ENCODE results near the gene TSPAN31. TPM values are rescaled to one million over a fixed set of nuclear protein-coding genes. Genes with fewer than 3 reads are reported as not detected.

The TSPAN31 gene
- total RNA-seq, 1 donor from 2014 or later: 50.7 TPM

- DNase-seq (ENCODE audit: low read depth): no peak
These were observed 37.4 kb downstream of the TSPAN31 start for GRCh38 chr12:57782243-57782607.

GRCh38 chr12:57782608-57783465 is 38.0 kb downstream of the TSPAN31 start, which contains the start of gene TSFM:
Gene TSFM (plus strand): TSS chr12:57782787. CDS start chr12:57782802, 15 bp downstream.
- DNase-seq (ENCODE audit: low read depth): peak; percentile 97

GRCh38 chr12:57783466-57783801 is 38.6 kb downstream of the TSPAN31 start:
- no peak for DNase-seq (ENCODE audit: low read depth)

- no peak for DNase-seq (ENCODE audit: low read depth)
These were observed 39.0 kb downstream of the TSPAN31 start for GRCh38 chr12:57783861-57784260.

DNA sequence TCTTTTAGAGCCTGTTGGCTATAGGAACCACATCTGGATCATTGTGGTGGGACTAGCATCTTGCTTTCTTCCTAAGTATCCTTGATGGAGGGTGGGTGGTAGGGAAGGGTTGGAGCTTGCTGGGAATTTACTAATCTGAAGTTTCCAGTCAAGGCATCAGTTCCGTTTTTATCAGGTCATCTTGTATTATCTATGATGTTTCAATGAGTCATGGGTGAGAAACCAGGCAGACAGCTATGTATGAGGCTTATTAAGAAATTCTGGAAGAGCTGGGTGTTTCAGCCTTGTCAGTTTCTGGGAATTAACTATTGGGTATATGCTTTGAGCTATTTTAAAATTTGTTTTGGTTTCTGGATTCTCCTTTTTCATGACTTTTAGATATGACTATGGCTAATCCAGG is 49.1 kb downstream of the TSPAN31 start:
- no peak for DNase-seq (ENCODE audit: low read depth)

DNA sequence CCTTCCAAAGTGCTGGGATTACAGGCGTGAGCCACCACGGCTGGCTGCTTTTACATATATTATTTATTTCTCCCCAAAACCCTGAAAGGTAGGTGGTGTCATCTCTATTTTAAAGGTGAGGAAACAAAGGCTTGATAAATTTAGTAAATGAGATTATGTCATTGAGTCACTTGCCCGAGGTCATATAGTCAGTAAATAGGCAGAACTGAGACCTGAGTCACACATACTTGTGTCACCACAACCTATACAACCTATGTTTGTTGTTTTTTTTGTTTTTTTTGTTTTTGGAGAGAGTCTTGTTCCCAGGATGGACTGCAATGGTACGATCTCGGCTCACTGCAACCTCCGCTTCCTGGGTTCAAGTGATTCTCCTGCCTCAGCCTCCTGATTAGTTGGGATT is 50.5 kb downstream of the TSPAN31 start:
- no peak for DNase-seq (ENCODE audit: low read depth)

- no peak for DNase-seq (ENCODE audit: low read depth)
These were observed 52.2 kb downstream of the TSPAN31 start for GRCh38 chr12:57796996-57797395.

- no peak for DNase-seq (ENCODE audit: low read depth)
These were observed 53.1 kb downstream of the TSPAN31 start for GRCh38 chr12:57797933-57798332.

Small RNA genes lying within 50 kb of the gene (microRNA-seq; reads per million reads assigned to microRNA genes)
- not detected for gene MIR6759

Other genes with a start within 250 kb of the TSPAN31 start
- 30.0 and 37.1 TPM in 2 replicates for gene DDIT3, start 224.5 kb upstream of the TSPAN31 start, total RNA-seq
- gene MBD6, start 222.2 kb upstream of the TSPAN31 start, total RNA-seq: 6.3 and 8.2 TPM in 2 replicates
- gene DCTN2, start 197.8 kb upstream of the TSPAN31 start, total RNA-seq: 170 and 179 TPM in 2 replicates
- not detected in 2 replicates for gene KIF5A, start 195.0 kb upstream of the TSPAN31 start, total RNA-seq
- gene PIP4K2C, start 153.8 kb upstream of the TSPAN31 start, total RNA-seq: 15.4 and 20.2 TPM in 2 replicates
- gene DTX3, start 140.2 kb upstream of the TSPAN31 start, total RNA-seq: 22.1 and 22.5 TPM in 2 replicates
- gene ARHGEF25, start 133.6 kb upstream of the TSPAN31 start, total RNA-seq: 8.6 and 12.4 TPM in 2 replicates
- gene B4GALNT1, start 111.8 kb upstream of the TSPAN31 start, total RNA-seq: 2.5 and 3.4 TPM in 2 replicates
- gene OS9, start 50.9 kb upstream of the TSPAN31 start, total RNA-seq: 288 and 306 TPM in 2 replicates
- 9.8 and 30.2 TPM in 2 replicates for gene AGAP2, start 6.3 kb upstream of the TSPAN31 start, total RNA-seq
- gene CDK4, start 7.3 kb downstream of the TSPAN31 start, total RNA-seq: 175 and 180 TPM in 2 replicates
- 8.7 and 9.1 TPM in 2 replicates for gene MARCHF9, start 10.1 kb downstream of the TSPAN31 start, total RNA-seq
- gene CYP27B1, start 22.0 kb downstream of the TSPAN31 start, total RNA-seq: 1.2 TPM in 1 of 2 replicates, not detected in the other
- 9.9 and 13.6 TPM in 2 replicates for gene METTL1, start 27.1 kb downstream of the TSPAN31 start, total RNA-seq
- gene EEF1AKMT3, start 27.6 kb downstream of the TSPAN31 start, total RNA-seq: 2.7 and 3.1 TPM in 2 replicates
- 50.0 and 51.9 TPM in 2 replicates for gene TSFM, start 37.7 kb downstream of the TSPAN31 start, total RNA-seq
- 0.48 TPM in 1 of 2 replicates, not detected in the other for gene AVIL, start 73.7 kb downstream of the TSPAN31 start, total RNA-seq
- 37.9 and 43.4 TPM in 2 replicates for gene CTDSP2, start 101.7 kb downstream of the TSPAN31 start, total RNA-seq
- 4.1 and 7.0 TPM in 2 replicates for gene ATP23, start 196.5 kb downstream of the TSPAN31 start, total RNA-seq

All from myocyte (in vitro differentiated cells).